SK-N-SH treated with all-trans-retinoic acid at 6 μM for 48 hours (cell line): Measurements from ENCODE around the gene HLF.

Source experiments
- ARNTL ChIP-seq: fragments of 450-650 bp; formaldehyde crosslinking; IDR thresholded peaks from 2 replicates; pipeline ENCODE4 v1.5.0; 2020; ENCODE audit warnings: low read depth, mild to moderate bottlenecking, moderate library complexity, borderline replicate concordance
- CSDC2 ChIP-seq: fragments of 250-450 bp; sonication (Bioruptor Pico); IDR thresholded peaks from 2 replicates; pipeline ENCODE4 v1.5.0; 2020; ENCODE audit warnings: mild to moderate bottlenecking, moderate library complexity
- OSR1 ChIP-seq: fragments of 250-450 bp; sonication (Bioruptor Pico); IDR thresholded peaks from 2 replicates; pipeline ENCODE4 v1.8.0; 2022; ENCODE audit warnings: moderate library complexity, mild to moderate bottlenecking, inconsistent platforms
- PPARA ChIP-seq: fragments of 250-450 bp; sonication (Bioruptor Pico); IDR thresholded peaks from 2 replicates; pipeline ENCODE4 v1.5.0; 2020; ENCODE audit warnings: mild to moderate bottlenecking, borderline replicate concordance
- RARB ChIP-seq: fragments of 250-450 bp; sonication (Bioruptor Pico); IDR thresholded peaks from 2 replicates; pipeline ENCODE4 v1.8.0; 2021; ENCODE audit warnings: mild to moderate bottlenecking, moderate library complexity
- TCF4 ChIP-seq: fragments of 250-450 bp; sonication (Bioruptor Pico); IDR thresholded peaks from 2 replicates; pipeline ENCODE4 v1.8.0; 2021; ENCODE audit warnings: mild to moderate bottlenecking, moderate library complexity, borderline replicate concordance
- TOX ChIP-seq: fragments of 250-450 bp; sonication (Bioruptor Pico); IDR thresholded peaks from 2 replicates; pipeline ENCODE4 v1.8.0; 2021; ENCODE audit warnings: mild to moderate bottlenecking, moderate library complexity, borderline replicate concordance
- ZFP30 ChIP-seq: fragments of 450-650 bp; formaldehyde crosslinking; IDR thresholded peaks from 2 replicates; pipeline ENCODE4 v1.5.0; 2022; ENCODE audit warnings: mild to moderate bottlenecking, moderate library complexity
- ZNF565 ChIP-seq: fragments of 450-650 bp; formaldehyde crosslinking; conservative IDR thresholded peaks from 2 replicates; pipeline ENCODE4 v1.5.0; 2020; ENCODE audit warnings: low read depth, mild to moderate bottlenecking, moderate library complexity
- ZNF70 ChIP-seq: fragments of 450-650 bp; formaldehyde crosslinking; IDR thresholded peaks from 2 replicates; pipeline ENCODE4 v1.5.0; 2020; ENCODE audit warnings: mild to moderate bottlenecking, moderate library complexity
- ZNF8 ChIP-seq: fragments of 450-650 bp; formaldehyde crosslinking; IDR thresholded peaks from 2 replicates; pipeline ENCODE4 v1.5.0; 2020; ENCODE audit warnings: mild to moderate bottlenecking, moderate library complexity
- TF ChIP-seq, protein P1 (sequence below): fragments of 250-450 bp; sonication (Bioruptor Pico); IDR thresholded peaks from 2 replicates; pipeline ENCODE4 v1.8.0; 2021; ENCODE audit warnings: low read depth, mild to moderate bottlenecking, moderate library complexity, borderline replicate concordance
- TF ChIP-seq, protein P2 (sequence below): fragments of 250-450 bp; sonication (Bioruptor Pico); IDR thresholded peaks from 2 replicates; pipeline ENCODE4 v1.8.0; 2020; ENCODE audit warnings: mild to moderate bottlenecking, moderate library complexity, borderline replicate concordance
- TF ChIP-seq, protein P3 (sequence below): fragments of 250-450 bp; sonication (Bioruptor Pico); IDR thresholded peaks from 2 replicates; pipeline ENCODE4 v1.5.0; 2020; ENCODE audit warnings: mild to moderate bottlenecking, moderate library complexity

DNA sequence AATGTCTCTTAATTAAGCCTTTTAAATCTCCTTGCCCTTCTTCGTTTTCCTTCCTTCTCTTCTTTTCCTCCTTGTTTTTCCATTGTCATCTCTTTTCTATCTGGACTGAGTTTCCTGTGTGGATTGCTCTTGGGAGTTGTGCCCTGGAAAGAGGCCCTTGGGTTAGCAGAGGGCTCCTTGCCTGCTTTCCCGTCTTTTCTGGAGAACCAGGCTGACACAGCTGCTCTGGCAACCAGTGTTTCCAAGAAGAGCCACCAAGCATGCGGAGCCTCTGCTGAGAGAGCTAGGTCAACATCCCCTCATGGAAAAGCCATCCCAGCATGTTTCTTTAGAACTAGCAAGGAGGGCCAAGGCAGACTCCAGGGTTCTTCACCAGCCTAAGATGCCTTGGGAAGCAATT is 75.4 kb downstream of the HLF start:
- TF ChIP-seq, protein P1, sequence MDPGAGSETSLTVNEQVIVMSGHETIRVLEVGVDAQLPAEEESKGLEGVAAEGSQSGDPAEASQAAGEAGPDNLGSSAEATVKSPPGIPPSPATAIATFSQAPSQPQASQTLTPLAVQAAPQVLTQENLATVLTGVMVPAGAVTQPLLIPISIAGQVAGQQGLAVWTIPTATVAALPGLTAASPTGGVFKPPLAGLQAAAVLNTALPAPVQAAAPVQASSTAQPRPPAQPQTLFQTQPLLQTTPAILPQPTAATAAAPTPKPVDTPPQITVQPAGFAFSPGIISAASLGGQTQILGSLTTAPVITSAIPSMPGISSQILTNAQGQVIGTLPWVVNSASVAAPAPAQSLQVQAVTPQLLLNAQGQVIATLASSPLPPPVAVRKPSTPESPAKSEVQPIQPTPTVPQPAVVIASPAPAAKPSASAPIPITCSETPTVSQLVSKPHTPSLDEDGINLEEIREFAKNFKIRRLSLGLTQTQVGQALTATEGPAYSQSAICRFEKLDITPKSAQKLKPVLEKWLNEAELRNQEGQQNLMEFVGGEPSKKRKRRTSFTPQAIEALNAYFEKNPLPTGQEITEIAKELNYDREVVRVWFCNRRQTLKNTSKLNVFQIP (CRISPR knock-in tag) = no peak
- TF ChIP-seq CSDC2 = no peak
- TF ChIP-seq TCF4 = no peak
- TF ChIP-seq, protein P2, sequence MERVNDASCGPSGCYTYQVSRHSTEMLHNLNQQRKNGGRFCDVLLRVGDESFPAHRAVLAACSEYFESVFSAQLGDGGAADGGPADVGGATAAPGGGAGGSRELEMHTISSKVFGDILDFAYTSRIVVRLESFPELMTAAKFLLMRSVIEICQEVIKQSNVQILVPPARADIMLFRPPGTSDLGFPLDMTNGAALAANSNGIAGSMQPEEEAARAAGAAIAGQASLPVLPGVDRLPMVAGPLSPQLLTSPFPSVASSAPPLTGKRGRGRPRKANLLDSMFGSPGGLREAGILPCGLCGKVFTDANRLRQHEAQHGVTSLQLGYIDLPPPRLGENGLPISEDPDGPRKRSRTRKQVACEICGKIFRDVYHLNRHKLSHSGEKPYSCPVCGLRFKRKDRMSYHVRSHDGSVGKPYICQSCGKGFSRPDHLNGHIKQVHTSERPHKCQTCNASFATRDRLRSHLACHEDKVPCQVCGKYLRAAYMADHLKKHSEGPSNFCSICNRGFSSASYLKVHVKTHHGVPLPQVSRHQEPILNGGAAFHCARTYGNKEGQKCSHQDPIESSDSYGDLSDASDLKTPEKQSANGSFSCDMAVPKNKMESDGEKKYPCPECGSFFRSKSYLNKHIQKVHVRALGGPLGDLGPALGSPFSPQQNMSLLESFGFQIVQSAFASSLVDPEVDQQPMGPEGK (CRISPR knock-in tag) = no peak
- no peak for TF ChIP-seq TOX
- TF ChIP-seq PPARA (CRISPR knock-in tag) = no peak
- no peak for TF ChIP-seq OSR1 (CRISPR knock-in tag)
- TF ChIP-seq ARNTL (CRISPR knock-in tag) = no peak
- TF ChIP-seq ZFP30 (CRISPR knock-in tag) = no peak
- TF ChIP-seq RARB (CRISPR knock-in tag) = no peak
- TF ChIP-seq, protein P3, sequence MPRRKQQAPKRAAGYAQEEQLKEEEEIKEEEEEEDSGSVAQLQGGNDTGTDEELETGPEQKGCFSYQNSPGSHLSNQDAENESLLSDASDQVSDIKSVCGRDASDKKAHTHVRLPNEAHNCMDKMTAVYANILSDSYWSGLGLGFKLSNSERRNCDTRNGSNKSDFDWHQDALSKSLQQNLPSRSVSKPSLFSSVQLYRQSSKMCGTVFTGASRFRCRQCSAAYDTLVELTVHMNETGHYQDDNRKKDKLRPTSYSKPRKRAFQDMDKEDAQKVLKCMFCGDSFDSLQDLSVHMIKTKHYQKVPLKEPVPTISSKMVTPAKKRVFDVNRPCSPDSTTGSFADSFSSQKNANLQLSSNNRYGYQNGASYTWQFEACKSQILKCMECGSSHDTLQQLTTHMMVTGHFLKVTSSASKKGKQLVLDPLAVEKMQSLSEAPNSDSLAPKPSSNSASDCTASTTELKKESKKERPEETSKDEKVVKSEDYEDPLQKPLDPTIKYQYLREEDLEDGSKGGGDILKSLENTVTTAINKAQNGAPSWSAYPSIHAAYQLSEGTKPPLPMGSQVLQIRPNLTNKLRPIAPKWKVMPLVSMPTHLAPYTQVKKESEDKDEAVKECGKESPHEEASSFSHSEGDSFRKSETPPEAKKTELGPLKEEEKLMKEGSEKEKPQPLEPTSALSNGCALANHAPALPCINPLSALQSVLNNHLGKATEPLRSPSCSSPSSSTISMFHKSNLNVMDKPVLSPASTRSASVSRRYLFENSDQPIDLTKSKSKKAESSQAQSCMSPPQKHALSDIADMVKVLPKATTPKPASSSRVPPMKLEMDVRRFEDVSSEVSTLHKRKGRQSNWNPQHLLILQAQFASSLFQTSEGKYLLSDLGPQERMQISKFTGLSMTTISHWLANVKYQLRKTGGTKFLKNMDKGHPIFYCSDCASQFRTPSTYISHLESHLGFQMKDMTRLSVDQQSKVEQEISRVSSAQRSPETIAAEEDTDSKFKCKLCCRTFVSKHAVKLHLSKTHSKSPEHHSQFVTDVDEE = no peak
- TF ChIP-seq ZNF565 (CRISPR knock-in tag) = no peak
- TF ChIP-seq ZNF70 (CRISPR knock-in tag) = no peak
- TF ChIP-seq ZNF8 (CRISPR knock-in tag) = no peak
